ENCODE data around the gene RIOK2.

Gene RIOK2

GRCh38 chr5:97111616-97112015 lies 71.4 kb downstream of the RIOK2 start:
- no peak overlapping the region for H3K4me3 ChIP-seq (ENCODE audit: control insufficient read depth, low read depth, low read length)
- no peak for TF ChIP-seq CTCF (IDR thresholded peaks at IDR 0.05; ENCODE audit: control insufficient read depth, insufficient read depth, low read depth, low read length, missing control alignments)
- DNase-seq (ENCODE audit: low read depth), result no peak

- no peak for DNase-seq (ENCODE audit: low read depth)
- TF ChIP-seq CTCF (IDR thresholded peaks at IDR 0.05; ENCODE audit: control insufficient read depth, insufficient read depth, low read depth, low read length, missing control alignments), result no peak
- no peak overlapping the region for H3K4me3 ChIP-seq (ENCODE audit: control insufficient read depth, low read depth, low read length)
Measured at GRCh38 chr5:97111004-97111403, 72.0 kb downstream of the RIOK2 start.
